ENCODE measurements around the gene UBXN10.

The UBXN10 gene

DNA sequence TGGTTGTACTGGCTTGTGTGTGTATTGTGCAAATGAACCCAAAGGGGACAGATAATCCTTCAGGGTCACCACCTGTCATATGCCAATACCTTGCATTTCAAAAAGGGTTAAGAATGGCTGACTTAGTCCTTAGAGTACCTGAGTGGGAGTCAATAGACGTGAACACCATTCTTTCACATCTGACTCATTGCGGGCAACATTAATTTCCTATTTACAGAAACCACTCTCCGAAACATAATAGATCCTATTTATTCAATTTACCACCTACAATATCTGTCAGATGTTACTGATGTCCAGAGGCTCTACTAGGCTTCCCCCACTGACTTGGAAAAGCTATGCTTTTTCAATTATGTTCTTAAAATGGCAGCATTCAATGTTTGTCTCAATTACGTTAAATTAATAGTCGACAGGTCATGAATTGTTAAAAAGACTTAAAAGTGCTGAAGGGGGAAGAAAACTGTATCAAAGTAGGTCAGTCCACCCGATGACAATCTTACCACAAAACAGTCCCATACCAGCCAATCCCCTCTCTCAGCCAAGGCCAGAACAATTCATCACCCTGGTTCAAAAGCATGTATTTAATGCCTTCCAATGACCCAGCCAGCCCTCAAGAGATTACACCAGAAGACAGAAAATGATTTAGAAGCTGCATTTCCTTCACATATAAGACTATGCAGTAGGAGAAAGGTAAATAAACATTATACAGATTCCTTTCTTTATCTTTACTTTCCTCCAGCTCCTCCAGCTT is 49.1 kb downstream of the UBXN10 start:
- no peak for DNase-seq (ENCODE audit: low spot score)

GRCh38 chr1:20237646-20238045 is 51.8 kb downstream of the UBXN10 start:
- no peak for DNase-seq (ENCODE audit: low spot score)

GRCh38 chr1:20240012-20240411 is 54.1 kb downstream of the UBXN10 start:
- no peak for DNase-seq (ENCODE audit: low spot score)

- DNase-seq (ENCODE audit: low spot score) = no peak
These were observed 57.1 kb downstream of the UBXN10 start for GRCh38 chr1:20242890-20243479.

Measured in left forelimb (tissue), 1 donor.